ENCODE measurements around the gene RASD1.

The RASD1 gene, protein sequence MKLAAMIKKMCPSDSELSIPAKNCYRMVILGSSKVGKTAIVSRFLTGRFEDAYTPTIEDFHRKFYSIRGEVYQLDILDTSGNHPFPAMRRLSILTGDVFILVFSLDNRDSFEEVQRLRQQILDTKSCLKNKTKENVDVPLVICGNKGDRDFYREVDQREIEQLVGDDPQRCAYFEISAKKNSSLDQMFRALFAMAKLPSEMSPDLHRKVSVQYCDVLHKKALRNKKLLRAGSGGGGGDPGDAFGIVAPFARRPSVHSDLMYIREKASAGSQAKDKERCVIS

GRCh38 chr17:17496189-17497064, at the start of gene RASD1:
Gene RASD1 (minus strand): TSS chr17:17496395. CDS start chr17:17496181, 214 bp downstream.
- peaks cover 56% of the 10 kb centered on the region for H3K27me3 Mint-ChIP-seq
- no peaks in the 10 kb centered on the region for H3K9me3 Mint-ChIP-seq
- H3K36me3 Mint-ChIP-seq (ENCODE audit: low read depth), result peaks cover 26% of the 10 kb centered on the region
- intact Hi-C loops (cut with micrococcal nuclease), result loop anchor here (1.0 to 5.0 kb wide), 5 partner anchors 20 to 145 kb away; partner anchors contain the start of genes MED9 and PEMT
- H3K27ac Mint-ChIP-seq, result peak within 1 kb of the TSS; percentile 59
- peak within 1 kb of the TSS; percentile 76 for H3K4me3 Mint-ChIP-seq
- peaks cover 35% of the 10 kb centered on the region for H3K4me1 Mint-ChIP-seq (ENCODE audit: low read depth)

GRCh38 chr17:17545984-17546383, 49.8 kb upstream of the RASD1 start:
- intact Hi-C loops (cut with micrococcal nuclease), result no loop called here
- H3K36me3 Mint-ChIP-seq (ENCODE audit: low read depth), result no peaks in the 10 kb centered on the region
- H3K9me3 Mint-ChIP-seq, result no peaks in the 10 kb centered on the region
- H3K27ac Mint-ChIP-seq, result no peak overlapping the region
- H3K27me3 Mint-ChIP-seq, result no peaks in the 10 kb centered on the region
- no peak overlapping the region for H3K4me3 Mint-ChIP-seq
- no peaks in the 10 kb centered on the region for H3K4me1 Mint-ChIP-seq (ENCODE audit: low read depth)

GRCh38 chr17:17545031-17545820, 49.0 kb upstream of the RASD1 start:
- Mint-ChIP-seq H3K27ac (no peak overlapping the region), H3K9me3 (no peaks in the 10 kb centered on the region), H3K27me3 (no peaks in the 10 kb centered on the region), H3K4me1 (ENCODE audit: low read depth) (no peaks in the 10 kb centered on the region), H3K4me3 (no peak overlapping the region), H3K36me3 (ENCODE audit: low read depth) (no peaks in the 10 kb centered on the region)
- intact Hi-C loops (cut with micrococcal nuclease), result no loop called here

DNA sequence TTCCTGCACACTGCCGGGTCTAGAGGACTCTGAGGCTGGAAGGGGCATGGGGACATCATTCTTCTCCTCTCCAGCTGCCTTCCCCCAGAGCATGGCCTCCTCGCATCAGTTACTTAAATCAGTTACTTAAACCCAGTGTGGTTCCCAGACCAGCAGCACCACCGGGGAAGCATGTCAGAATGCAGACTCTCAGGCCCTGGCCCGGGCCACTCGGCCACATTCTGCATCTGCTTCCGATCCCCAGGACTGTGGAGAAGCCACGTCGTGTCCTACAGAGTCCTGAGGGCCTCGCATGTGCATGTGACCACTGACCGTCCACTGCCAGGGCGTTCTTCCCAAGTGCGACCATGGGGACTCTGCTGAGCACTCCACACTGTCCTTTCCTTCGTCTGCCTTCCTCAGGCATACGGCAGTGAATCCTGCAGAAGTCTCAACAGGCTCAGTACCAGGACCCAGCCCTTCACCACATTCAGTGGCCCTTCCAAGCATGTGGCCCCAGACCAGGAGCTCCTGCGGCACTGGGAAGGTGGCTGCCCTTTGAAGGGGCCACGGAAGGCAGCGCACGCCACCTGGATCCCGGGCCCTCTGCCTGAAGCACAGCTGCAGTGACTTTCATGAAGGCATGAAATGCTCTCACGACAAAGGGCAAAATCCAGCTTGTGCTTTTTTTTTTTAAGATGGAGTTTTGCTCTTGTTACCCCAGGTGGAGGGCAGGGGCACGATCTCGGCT, 46.9 kb upstream of the RASD1 start:
- intact Hi-C loops (cut with micrococcal nuclease), result no loop called here
- no peaks in the 10 kb centered on the region for H3K9me3 Mint-ChIP-seq
- no peaks in the 10 kb centered on the region for H3K27me3 Mint-ChIP-seq
- no peak overlapping the region for H3K27ac Mint-ChIP-seq
- no peak overlapping the region for H3K4me3 Mint-ChIP-seq
- H3K4me1 Mint-ChIP-seq (ENCODE audit: low read depth), result no peaks in the 10 kb centered on the region
- no peaks in the 10 kb centered on the region for H3K36me3 Mint-ChIP-seq (ENCODE audit: low read depth)

GRCh38 chr17:17541640-17542001, 45.4 kb upstream of the RASD1 start:
- intact Hi-C loops (cut with micrococcal nuclease), result no loop called here
- no peaks in the 10 kb centered on the region for H3K27me3 Mint-ChIP-seq
- H3K36me3 Mint-ChIP-seq (ENCODE audit: low read depth), result no peaks in the 10 kb centered on the region
- H3K27ac Mint-ChIP-seq, result no peak overlapping the region
- no peak overlapping the region for H3K4me3 Mint-ChIP-seq
- no peaks in the 10 kb centered on the region for H3K9me3 Mint-ChIP-seq
- H3K4me1 Mint-ChIP-seq (ENCODE audit: low read depth), result no peaks in the 10 kb centered on the region

GRCh38 chr17:17540935-17541639, 44.9 kb upstream of the RASD1 start:
- no peak overlapping the region for H3K27ac Mint-ChIP-seq
- intact Hi-C loops (cut with micrococcal nuclease), result no loop called here
- H3K4me3 Mint-ChIP-seq, result no peak overlapping the region
- H3K27me3 Mint-ChIP-seq, result no peaks in the 10 kb centered on the region
- no peaks in the 10 kb centered on the region for H3K4me1 Mint-ChIP-seq (ENCODE audit: low read depth)
- H3K36me3 Mint-ChIP-seq (ENCODE audit: low read depth), result no peaks in the 10 kb centered on the region
- no peaks in the 10 kb centered on the region for H3K9me3 Mint-ChIP-seq

- Mint-ChIP-seq H3K36me3 (ENCODE audit: low read depth) (no peaks in the 10 kb centered on the region), H3K4me1 (ENCODE audit: low read depth) (no peaks in the 10 kb centered on the region), H3K27me3 (no peaks in the 10 kb centered on the region), H3K9me3 (no peaks in the 10 kb centered on the region), H3K27ac (no peak overlapping the region), H3K4me3 (no peak overlapping the region)
- intact Hi-C loops (cut with micrococcal nuclease), result no loop called here
These were observed 44.2 kb upstream of the RASD1 start for GRCh38 chr17:17540278-17540906.

- intact Hi-C loops (cut with micrococcal nuclease), result no loop called here
- no peak overlapping the region for H3K27ac Mint-ChIP-seq
These were observed 43.4 kb upstream of the RASD1 start for GRCh38 chr17:17539591-17539990.

DNA sequence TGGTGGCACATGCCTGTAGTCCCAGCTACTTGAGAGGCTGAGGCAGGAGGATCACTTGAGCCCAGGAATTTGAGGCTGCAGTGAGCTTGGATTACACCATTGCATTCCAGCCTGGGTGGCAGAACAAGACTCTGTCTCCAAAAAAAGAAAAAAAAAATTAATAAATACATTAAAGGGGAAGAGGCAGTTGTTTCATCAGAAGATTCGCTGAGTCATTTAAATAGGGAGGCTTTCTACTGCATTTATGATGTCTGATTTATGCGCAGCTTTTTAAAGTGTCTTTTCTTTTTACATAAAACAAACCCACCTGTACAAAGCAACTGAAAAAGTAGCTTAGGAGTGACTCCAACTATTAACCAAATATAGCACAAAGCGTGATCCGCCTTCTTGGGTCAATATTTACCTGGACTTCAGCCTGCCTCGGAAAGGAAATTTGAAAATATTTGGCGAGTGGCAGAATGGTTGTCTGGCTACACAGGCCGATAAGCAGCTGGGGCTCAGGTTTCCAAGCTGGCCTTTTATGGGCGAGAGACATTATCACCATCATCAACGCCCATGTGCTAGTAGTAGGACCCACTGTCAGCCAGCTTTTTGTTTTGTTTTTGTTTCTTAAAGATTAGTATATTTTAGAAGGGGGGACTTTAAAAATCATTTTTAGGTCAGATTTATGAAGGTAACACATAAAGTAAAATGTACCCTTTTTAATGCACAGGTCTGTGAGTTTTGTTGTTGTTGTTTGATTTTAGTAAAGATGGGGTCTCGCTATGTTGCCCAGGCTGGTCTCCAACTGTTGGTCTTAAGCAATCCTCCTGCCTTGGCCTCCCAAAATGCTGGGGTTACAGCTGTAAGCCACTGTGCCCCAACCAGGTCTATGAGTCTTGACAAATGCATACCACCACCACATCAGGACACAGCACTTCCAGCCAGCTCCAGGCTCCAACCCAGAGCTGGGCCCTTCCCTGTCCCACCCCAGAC, 42.5 kb upstream of the RASD1 start:
- no peaks in the 10 kb centered on the region for H3K4me1 Mint-ChIP-seq (ENCODE audit: low read depth)
- intact Hi-C loops (cut with micrococcal nuclease), result no loop called here
- no peaks in the 10 kb centered on the region for H3K36me3 Mint-ChIP-seq (ENCODE audit: low read depth)
- no peak overlapping the region for H3K27ac Mint-ChIP-seq
- H3K27me3 Mint-ChIP-seq, result no peaks in the 10 kb centered on the region
- no peaks in the 10 kb centered on the region for H3K9me3 Mint-ChIP-seq
- no peak overlapping the region for H3K4me3 Mint-ChIP-seq

More at GRCh38 chr17:17539591-17539990, 43.4 kb upstream of the RASD1 start:
- no peak overlapping the region for H3K4me3 Mint-ChIP-seq
- H3K9me3 Mint-ChIP-seq, result no peaks in the 10 kb centered on the region
- no peaks in the 10 kb centered on the region for H3K36me3 Mint-ChIP-seq (ENCODE audit: low read depth)
- no peaks in the 10 kb centered on the region for H3K4me1 Mint-ChIP-seq (ENCODE audit: low read depth)
- H3K27me3 Mint-ChIP-seq, result no peaks in the 10 kb centered on the region

DNA sequence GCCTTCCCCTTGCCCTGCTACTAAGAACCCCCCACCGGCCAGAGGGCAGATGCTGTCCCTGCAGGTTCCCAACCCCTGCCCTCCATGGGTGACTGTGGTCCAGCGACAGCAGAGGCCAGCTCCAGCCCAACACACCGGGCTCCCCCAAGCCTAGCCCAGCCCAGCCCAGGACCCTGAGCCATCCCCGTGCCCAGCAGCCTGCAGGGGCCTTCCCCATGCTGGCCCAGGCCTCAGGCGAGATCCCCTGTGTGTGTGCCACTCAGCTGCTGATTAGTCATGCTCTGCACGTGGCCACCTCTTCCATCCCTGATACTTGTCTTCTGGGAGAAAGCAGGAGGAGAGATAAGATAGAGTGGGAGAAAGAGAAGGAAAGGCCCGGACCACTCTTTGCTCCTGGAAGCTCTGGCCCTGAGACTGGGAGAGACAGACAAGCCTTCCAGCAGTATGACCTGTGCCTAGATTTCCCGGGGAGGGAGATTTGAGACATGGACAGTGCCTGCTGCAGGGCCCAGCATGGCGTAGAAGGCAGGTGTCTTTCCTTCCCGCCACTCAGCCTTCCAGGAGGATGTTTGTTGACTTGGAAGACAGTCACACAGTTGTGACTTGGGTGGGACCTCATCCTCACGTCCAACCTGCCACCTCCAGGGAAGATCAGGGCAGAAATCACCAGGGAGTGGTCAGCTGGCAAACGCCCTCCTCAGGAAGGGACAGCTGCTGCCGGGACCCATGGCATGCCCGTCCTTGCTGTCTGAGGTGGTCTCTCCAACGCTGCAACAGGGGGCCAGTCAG, 41.3 kb upstream of the RASD1 start:
- Mint-ChIP-seq H3K9me3 (no peaks in the 10 kb centered on the region), H3K36me3 (ENCODE audit: low read depth) (no peaks in the 10 kb centered on the region), H3K4me3 (no peak overlapping the region), H3K27ac (no peak overlapping the region), H3K27me3 (no peaks in the 10 kb centered on the region), H3K4me1 (ENCODE audit: low read depth) (no peaks in the 10 kb centered on the region)
- intact Hi-C loops (cut with micrococcal nuclease), result no loop called here

- no peaks in the 10 kb centered on the region for H3K27me3 Mint-ChIP-seq
- no peaks in the 10 kb centered on the region for H3K9me3 Mint-ChIP-seq
- no peaks in the 10 kb centered on the region for H3K36me3 Mint-ChIP-seq (ENCODE audit: low read depth)
- no peaks in the 10 kb centered on the region for H3K4me1 Mint-ChIP-seq (ENCODE audit: low read depth)
- no peak overlapping the region for H3K4me3 Mint-ChIP-seq
- intact Hi-C loops (cut with micrococcal nuclease), result no loop called here
- H3K27ac Mint-ChIP-seq, result no peak overlapping the region
These were observed 40.5 kb upstream of the RASD1 start for GRCh38 chr17:17536702-17537101.
